Stimulated activated CD4-positive, alpha-beta T cell treated with anti-CD3 and anti-CD28 coated beads, Interleukin-15, amount 100 ng/mL, for 24 hours (primary cell): ENCODE results near the gene TRIOBP.
"Not testable (repeated sequence)": the region's sequence is repeated elsewhere in the genome, so short reads cannot be mapped to it uniquely, and the experiment has no call there.

Experiments
- DNase-seq: peaks from one replicate; pipeline ENCODE4 v3.0.0-alpha.2; 2020

TRIOBP gene

GRCh38 chr22:37696260-37696656, 590 bp upstream of the TRIOBP start:
- DNase-seq = not testable (repeated sequence)

GRCh38 chr22:37697538-37697835, 639 bp downstream of the TRIOBP start:
- no peak for DNase-seq

GRCh38 chr22:37701141-37701786, 4.4 kb downstream of the TRIOBP start:
- DNase-seq = no peak

- DNase-seq = no peak
Observed at GRCh38 chr22:37703906-37704305, 7.1 kb downstream of the TRIOBP start.

- DNase-seq = no peak
Observed at GRCh38 chr22:37704645-37705044, 7.8 kb downstream of the TRIOBP start.

- DNase-seq = no peak
Observed at GRCh38 chr22:37705205-37705604, 8.4 kb downstream of the TRIOBP start.

- no peak for DNase-seq
Observed at GRCh38 chr22:37708580-37709444, 12.0 kb downstream of the TRIOBP start.

- DNase-seq = no peak
Observed at GRCh38 chr22:37709445-37709765, 12.6 kb downstream of the TRIOBP start.

GRCh38 chr22:37710675-37711074, 13.8 kb downstream of the TRIOBP start:
- no peak for DNase-seq

- DNase-seq = no peak
Observed at GRCh38 chr22:37711490-37711889, 14.6 kb downstream of the TRIOBP start.

- no peak for DNase-seq
Observed at GRCh38 chr22:37713761-37714160, 16.9 kb downstream of the TRIOBP start.

GRCh38 chr22:37714634-37715033, 17.8 kb downstream of the TRIOBP start:
- DNase-seq = no peak

GRCh38 chr22:37715760-37716159, 18.9 kb downstream of the TRIOBP start:
- no peak for DNase-seq

- no peak for DNase-seq
Observed at GRCh38 chr22:37716708-37717107, 19.9 kb downstream of the TRIOBP start.

- not testable (repeated sequence) for DNase-seq
Observed at GRCh38 chr22:37717235-37717634, 20.4 kb downstream of the TRIOBP start.

- DNase-seq = not testable (repeated sequence)
Observed at GRCh38 chr22:37717746-37718305, 21.0 kb downstream of the TRIOBP start.

GRCh38 chr22:37725551-37726240, 28.8 kb downstream of the TRIOBP start:
- no peak for DNase-seq

- DNase-seq = no peak
Observed at GRCh38 chr22:37726241-37726887, 29.5 kb downstream of the TRIOBP start.

GRCh38 chr22:37728620-37729019, 31.8 kb downstream of the TRIOBP start:
- no peak for DNase-seq

GRCh38 chr22:37731804-37732471, 35.1 kb downstream of the TRIOBP start:
- DNase-seq = no peak

- no peak for DNase-seq
Observed at GRCh38 chr22:37732699-37733607, 36.1 kb downstream of the TRIOBP start.
